ENCODE results near the gene PPP4R3B.

PPP4R3B gene

GRCh38 chr2:55502590-55503141 lies 114.8 kb downstream of the PPP4R3B start:
- DNase-seq = no peak

- no peak for DNase-seq
These were observed 117.4 kb downstream of the PPP4R3B start for GRCh38 chr2:55500025-55500424.

GRCh38 chr2:55498582-55498981 lies 118.8 kb downstream of the PPP4R3B start:
- DNase-seq = no peak

All from NCI-H510A treated with DMSO at 0.1 percent for 48 hours (cell line).